Natural killer cell (primary cell): ENCODE data around the gene MACROH2A1. TPM values are rescaled to one million over a fixed set of nuclear protein-coding genes. Genes with fewer than 3 reads are reported as not detected.

Experiments
- ATAC-seq, 3 donors: fragments of 150-1000 bp in 2 of 3; fragments of 200-7000 bp in 1 of 3; cut with Tn5 transposase; 1 replicate in 1 of 3; 2 replicates in 2 of 3; pipeline ENCODE4 v1.10.0; 2021; ENCODE audit warnings: mild to moderate bottlenecking in 2 of 3, moderate library complexity in 2 of 3
- DNase-seq, 2 donors: peaks; one replicate each; pipeline versions ENCODE4 v3.0.0 to v3.0.0-alpha.2; 2013 to 2021; ENCODE audit warnings: mixed read lengths in 1 of 2
- H3K27ac ChIP-seq: one replicate; pipeline ENCODE4 v1.5.1; 2013; ENCODE audit warnings: mild to moderate bottlenecking, low read length
- H3K27me3 ChIP-seq: one replicate; pipeline ENCODE4 v1.6.1; 2013; ENCODE audit warnings: low read length; ENCODE audit not compliant: control insufficient read depth, insufficient read depth
- H3K36me3 ChIP-seq: one replicate; pipeline ENCODE4 v1.6.1; 2013; ENCODE audit warnings: low read length; ENCODE audit not compliant: control insufficient read depth, insufficient read depth
- H3K4me1 ChIP-seq: one replicate; pipeline ENCODE4 v1.6.1; 2013; ENCODE audit warnings: low read length; ENCODE audit not compliant: control insufficient read depth, insufficient read depth
- H3K4me3 ChIP-seq: one replicate; pipeline ENCODE4 v1.5.1; 2013; ENCODE audit warnings: low read length
- H3K9me3 ChIP-seq: one replicate; pipeline ENCODE4 v1.6.1; 2013; ENCODE audit warnings: low read length; ENCODE audit not compliant: control insufficient read depth, insufficient read depth
- H3K27ac Mint-ChIP-seq, 2 donors: one replicate each; pipeline ENCODE4 v1.8.0; 2022; ENCODE audit warnings: mild to moderate bottlenecking in 2 of 2, mixed read lengths in 2 of 2, moderate library complexity in 1 of 2
- H3K27me3 Mint-ChIP-seq, 2 donors: one replicate each; pipeline ENCODE4 v1.8.0; 2022; ENCODE audit warnings: low read depth in 2 of 2, mixed read lengths in 2 of 2
- H3K36me3 Mint-ChIP-seq: one replicate; pipeline ENCODE4 v1.8.0; 2022; ENCODE audit warnings: mixed read lengths
- H3K4me1 Mint-ChIP-seq, 2 donors: one replicate each; pipeline ENCODE4 v1.8.0; 2022; ENCODE audit warnings: mixed read lengths in 2 of 2
- H3K4me3 Mint-ChIP-seq: one replicate; pipeline ENCODE4 v1.8.0; 2022; ENCODE audit warnings: mild to moderate bottlenecking, moderate library complexity, mixed read lengths
- H3K9me3 Mint-ChIP-seq, 2 donors: one replicate each; pipeline ENCODE4 v1.8.0; 2022; ENCODE audit warnings: mixed read lengths in 2 of 2
- WGBS: methylation state at CpG from one replicate; pipeline ENCODE4 v1.1.7; 2013; ENCODE audit warnings: missing lambda C conversion rate; ENCODE audit not compliant: insufficient coverage; 5-methylcytosine and 5-hydroxymethylcytosine counted together
- intact Hi-C: fragments of 100-400 bp; cut with micrococcal nuclease; formaldehyde crosslinking; loops from one replicate; pipeline ENCODE4 v1.14.2; 2022
- total RNA-seq, 4 donors: library from RNA; stranded (reverse); fragments of 120-200 nt in 1 of 4; gene quantifications; one replicate each; pipeline versions ENCODE4 v1.2.3 to v1.2.4, GENCODE V29; 2013 to 2022
- TF ChIP-seq, protein P1 (sequence below): fragments of 200-600 bp; IDR thresholded peaks from one replicate; pipeline ENCODE4 v1.8.0; 2022; ENCODE audit warnings: antibody characterized with exemption

Gene MACROH2A1
- total RNA-seq, 3 donors from 2014 or later (not counting 1 experiment from before 2014, with no cell fraction given): 139 to 160 (median 139) TPM

DNA sequence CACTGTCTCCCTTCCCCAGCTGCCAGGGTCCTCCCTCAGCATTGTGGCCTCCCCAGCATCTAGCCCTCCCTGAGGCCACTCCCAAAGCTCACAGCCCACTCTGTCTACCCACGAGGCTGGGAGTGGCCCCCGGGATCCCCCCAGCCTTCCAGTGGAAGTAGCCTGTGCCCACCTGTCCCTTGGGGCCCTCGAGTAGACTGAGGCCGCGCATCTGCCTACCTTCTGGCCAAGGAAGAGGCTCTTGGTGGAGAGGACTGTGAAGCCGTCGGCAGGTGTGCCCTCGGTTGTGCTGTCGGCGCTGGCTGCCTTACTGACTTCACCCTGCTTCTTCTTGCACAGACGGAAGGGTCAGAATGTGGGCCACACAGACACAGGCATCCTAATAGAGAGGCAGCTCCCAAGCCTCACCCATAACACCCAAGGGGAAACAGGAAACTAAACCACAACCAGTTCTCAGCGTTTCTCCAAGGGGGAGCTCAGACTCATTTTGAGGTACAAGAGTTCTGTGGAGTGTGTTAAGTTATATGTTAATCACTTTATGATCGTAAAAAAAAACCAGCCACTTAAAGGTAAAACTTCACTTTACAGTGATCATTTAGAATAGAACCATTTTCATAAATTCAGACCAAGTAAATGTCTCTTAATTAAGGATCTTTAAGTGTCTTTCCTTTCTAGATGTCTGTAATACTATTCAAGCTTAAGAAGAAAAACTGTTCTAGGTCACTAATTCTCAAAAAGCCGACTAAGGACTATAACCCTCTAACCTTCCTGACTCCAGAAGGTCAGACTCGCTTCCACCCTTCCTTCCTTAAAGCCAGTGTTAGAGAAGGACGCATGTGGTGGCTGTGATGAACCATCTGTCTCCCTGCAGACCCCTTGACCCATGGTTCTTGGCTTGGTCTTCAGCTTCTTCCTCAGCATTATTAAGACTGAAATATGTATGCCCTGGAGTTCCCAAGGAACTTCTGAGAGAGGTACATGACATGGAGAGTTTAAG, 38.5 kb downstream of the MACROH2A1 start:
- ATAC-seq (peak; percentile 27 to 49 (median 34)), DNase-seq (no peak)
- 45% methylated on average over 14 of the region's 16 CpGs for WGBS
- Histone ChIP-seq H3K9me3 (no peaks in the 10 kb centered on the region), H3K36me3 (peaks cover 16% of the 10 kb centered on the region), H3K4me1 (peaks cover 6% of the 10 kb centered on the region), H3K4me3 (no peak overlapping the region), H3K27me3 (no peaks in the 10 kb centered on the region), H3K27ac (no peak overlapping the region)
- TF ChIP-seq, protein P1, sequence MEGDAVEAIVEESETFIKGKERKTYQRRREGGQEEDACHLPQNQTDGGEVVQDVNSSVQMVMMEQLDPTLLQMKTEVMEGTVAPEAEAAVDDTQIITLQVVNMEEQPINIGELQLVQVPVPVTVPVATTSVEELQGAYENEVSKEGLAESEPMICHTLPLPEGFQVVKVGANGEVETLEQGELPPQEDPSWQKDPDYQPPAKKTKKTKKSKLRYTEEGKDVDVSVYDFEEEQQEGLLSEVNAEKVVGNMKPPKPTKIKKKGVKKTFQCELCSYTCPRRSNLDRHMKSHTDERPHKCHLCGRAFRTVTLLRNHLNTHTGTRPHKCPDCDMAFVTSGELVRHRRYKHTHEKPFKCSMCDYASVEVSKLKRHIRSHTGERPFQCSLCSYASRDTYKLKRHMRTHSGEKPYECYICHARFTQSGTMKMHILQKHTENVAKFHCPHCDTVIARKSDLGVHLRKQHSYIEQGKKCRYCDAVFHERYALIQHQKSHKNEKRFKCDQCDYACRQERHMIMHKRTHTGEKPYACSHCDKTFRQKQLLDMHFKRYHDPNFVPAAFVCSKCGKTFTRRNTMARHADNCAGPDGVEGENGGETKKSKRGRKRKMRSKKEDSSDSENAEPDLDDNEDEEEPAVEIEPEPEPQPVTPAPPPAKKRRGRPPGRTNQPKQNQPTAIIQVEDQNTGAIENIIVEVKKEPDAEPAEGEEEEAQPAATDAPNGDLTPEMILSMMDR: no peak
- intact Hi-C loops: no loop called here
- Mint-ChIP-seq H3K4me3 (no peak overlapping the region), H3K27ac (peak overlapping the region; percentile 64 to 86), H3K36me3 (no peaks in the 10 kb centered on the region), H3K27me3 (no peaks in the 10 kb centered on the region), H3K9me3 (no peaks in the 10 kb centered on the region), H3K4me1 (peaks cover 32 to 38% of the 10 kb centered on the region in 2 donors)

- Histone ChIP-seq H3K4me1 (peaks cover 6% of the 10 kb centered on the region), H3K27ac (no peak overlapping the region), H3K9me3 (no peaks in the 10 kb centered on the region), H3K36me3 (peaks cover 19% of the 10 kb centered on the region), H3K4me3 (no peak overlapping the region), H3K27me3 (no peaks in the 10 kb centered on the region)
- peaks cover 32 to 38% of the 10 kb centered on the region in 2 donors for H3K4me1 Mint-ChIP-seq
- H3K27ac Mint-ChIP-seq: peak overlapping the region in 1 of 2 donors; percentile 86
- intact Hi-C loops: no loop called here
- 91% methylated on average over 7 of the region's 8 CpGs for WGBS
- no peak overlapping the region for H3K4me3 Mint-ChIP-seq
- DNase-seq (no peak), ATAC-seq (no peak)
- TF ChIP-seq, protein P1: no peak
- H3K9me3 Mint-ChIP-seq: no peaks in the 10 kb centered on the region
- no peaks in the 10 kb centered on the region for H3K36me3 Mint-ChIP-seq
- H3K27me3 Mint-ChIP-seq: no peaks in the 10 kb centered on the region
Measured at GRCh38 chr5:135359374-135360165, 39.5 kb downstream of the MACROH2A1 start.

- no peaks in the 10 kb centered on the region for H3K36me3 Mint-ChIP-seq
- Histone ChIP-seq H3K36me3 (peaks cover 27% of the 10 kb centered on the region), H3K4me3 (no peak overlapping the region), H3K4me1 (peaks cover 6% of the 10 kb centered on the region), H3K27me3 (no peaks in the 10 kb centered on the region), H3K9me3 (no peaks in the 10 kb centered on the region), H3K27ac (no peak overlapping the region)
- ATAC-seq (no peak), DNase-seq (no peak)
- no peaks in the 10 kb centered on the region for H3K27me3 Mint-ChIP-seq
- intact Hi-C loops: no loop called here
- H3K4me1 Mint-ChIP-seq: peaks cover 25 to 31% of the 10 kb centered on the region in 2 donors
- no peaks in the 10 kb centered on the region for H3K9me3 Mint-ChIP-seq
- TF ChIP-seq, protein P1: no peak
- H3K4me3 Mint-ChIP-seq: no peak overlapping the region
- H3K27ac Mint-ChIP-seq: no peak overlapping the region
Measured at GRCh38 chr5:135357685-135358084, 41.3 kb downstream of the MACROH2A1 start.
